HG03342 (cell line): Measurements from ENCODE around the gene ABCG4.
"Not testable (repeated sequence)": the region's sequence is repeated elsewhere in the genome, so short reads cannot be mapped to it uniquely, and the experiment has no call there.

Experiments used
- ATAC-seq: cut with Tn5 transposase; IDR thresholded peaks from one replicate; pipeline ENCODE4 v1.9.1; 2021; ENCODE audit warnings: mild to moderate bottlenecking, moderate library complexity; ENCODE audit not compliant: unreplicated experiment

ABCG4 gene

GRCh38 chr11:119152604-119153003, 3.8 kb downstream of the ABCG4 start:
- no peak for ATAC-seq

DNA sequence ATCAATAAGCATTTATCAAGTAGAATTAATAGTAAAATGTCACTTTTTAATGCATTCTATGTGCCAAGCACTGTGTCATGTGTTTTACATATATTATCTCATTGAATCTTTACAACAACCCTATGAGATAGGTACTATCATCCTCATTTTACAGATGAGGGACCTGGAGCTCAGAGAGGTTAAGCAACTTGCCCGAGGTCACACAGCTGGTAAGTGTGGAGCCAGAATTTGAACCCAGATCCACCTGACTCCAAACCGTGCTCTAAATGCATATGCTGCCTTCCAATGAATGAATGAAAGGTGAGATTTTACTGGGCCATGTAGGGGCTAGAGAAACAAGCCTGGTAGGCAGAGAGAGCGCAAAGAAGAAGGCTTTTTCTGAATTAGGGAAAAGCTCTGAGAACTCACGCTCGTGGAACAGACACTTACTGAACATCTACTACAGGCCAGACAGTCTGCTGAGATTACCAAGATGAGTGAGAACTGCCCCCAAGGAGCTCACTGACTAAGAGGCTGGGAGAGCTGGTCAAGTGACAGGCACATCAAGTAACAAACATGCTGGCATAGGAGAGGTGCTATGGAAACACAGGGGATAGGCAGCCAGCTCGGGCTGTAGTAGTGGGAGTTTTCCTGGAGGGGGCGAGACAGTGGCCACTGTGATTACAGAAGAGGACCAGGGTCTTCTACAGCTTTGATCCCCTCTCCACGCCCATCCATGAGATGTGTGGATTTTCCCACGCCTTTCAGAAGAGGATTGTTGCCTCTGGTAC, 4.4 kb downstream of the ABCG4 start:
- no peak for ATAC-seq

DNA sequence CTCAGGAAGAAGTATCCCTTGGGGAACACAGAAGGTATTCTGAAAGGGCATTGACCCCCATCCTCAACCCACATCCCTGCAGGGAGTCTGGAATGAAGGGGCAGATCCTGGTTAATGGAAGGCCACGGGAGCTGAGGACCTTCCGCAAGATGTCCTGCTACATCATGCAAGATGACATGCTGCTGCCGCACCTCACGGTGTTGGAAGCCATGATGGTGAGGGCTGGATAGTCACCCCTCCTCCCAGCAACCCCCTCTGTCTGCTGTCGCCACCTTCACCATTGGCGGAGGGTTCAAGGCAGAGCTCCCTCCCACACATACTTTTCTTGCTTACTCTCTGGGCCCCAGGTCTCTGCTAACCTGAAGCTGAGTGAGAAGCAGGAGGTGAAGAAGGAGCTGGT, 5.3 kb downstream of the ABCG4 start:
- no peak for ATAC-seq

GRCh38 chr11:119155733-119156492, 7.1 kb downstream of the ABCG4 start:
- no peak for ATAC-seq

- no peak for ATAC-seq
These were observed 7.6 kb downstream of the ABCG4 start for GRCh38 chr11:119156496-119156895.

- no peak for ATAC-seq
These were observed 8.2 kb downstream of the ABCG4 start for GRCh38 chr11:119157063-119157462.

DNA sequence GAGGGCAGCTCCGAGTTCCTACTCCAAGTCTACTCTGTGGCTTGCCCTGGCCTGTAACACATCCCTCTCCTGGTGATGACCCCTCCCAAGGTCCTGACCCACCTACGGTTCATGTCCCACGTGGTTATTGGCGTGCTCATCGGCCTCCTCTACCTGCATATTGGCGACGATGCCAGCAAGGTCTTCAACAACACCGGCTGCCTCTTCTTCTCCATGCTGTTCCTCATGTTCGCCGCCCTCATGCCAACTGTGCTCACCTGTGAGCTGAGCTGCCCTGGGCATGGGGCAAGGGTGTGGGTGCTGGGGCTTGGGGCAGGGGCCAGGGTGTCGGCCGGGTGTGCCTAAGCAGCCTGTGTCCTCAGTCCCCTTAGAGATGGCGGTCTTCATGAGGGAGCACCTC, 9.6 kb downstream of the ABCG4 start:
- ATAC-seq: no peak

- no peak for ATAC-seq
These were observed 11.3 kb downstream of the ABCG4 start for GRCh38 chr11:119160151-119160550.

DNA sequence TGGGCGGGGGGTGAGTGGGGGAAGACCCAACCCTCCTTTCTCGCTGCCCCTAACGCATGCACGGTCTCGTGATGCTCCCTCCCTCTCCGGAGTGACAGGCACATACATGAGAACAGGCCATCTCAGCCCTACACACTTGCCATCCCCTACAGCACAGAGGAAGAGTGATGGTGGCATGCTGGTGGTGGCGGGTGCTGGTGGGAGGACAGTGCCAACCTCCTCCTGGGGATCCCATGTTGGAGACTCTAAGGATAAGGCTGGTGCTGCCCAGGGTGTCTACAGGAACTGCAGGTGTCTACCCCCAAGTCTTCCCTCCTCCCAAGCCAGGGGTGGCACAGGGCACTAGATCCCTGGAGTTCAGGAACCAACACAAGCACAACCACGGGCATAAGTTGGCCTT, 13.0 kb downstream of the ABCG4 start:
- ATAC-seq: no peak

DNA sequence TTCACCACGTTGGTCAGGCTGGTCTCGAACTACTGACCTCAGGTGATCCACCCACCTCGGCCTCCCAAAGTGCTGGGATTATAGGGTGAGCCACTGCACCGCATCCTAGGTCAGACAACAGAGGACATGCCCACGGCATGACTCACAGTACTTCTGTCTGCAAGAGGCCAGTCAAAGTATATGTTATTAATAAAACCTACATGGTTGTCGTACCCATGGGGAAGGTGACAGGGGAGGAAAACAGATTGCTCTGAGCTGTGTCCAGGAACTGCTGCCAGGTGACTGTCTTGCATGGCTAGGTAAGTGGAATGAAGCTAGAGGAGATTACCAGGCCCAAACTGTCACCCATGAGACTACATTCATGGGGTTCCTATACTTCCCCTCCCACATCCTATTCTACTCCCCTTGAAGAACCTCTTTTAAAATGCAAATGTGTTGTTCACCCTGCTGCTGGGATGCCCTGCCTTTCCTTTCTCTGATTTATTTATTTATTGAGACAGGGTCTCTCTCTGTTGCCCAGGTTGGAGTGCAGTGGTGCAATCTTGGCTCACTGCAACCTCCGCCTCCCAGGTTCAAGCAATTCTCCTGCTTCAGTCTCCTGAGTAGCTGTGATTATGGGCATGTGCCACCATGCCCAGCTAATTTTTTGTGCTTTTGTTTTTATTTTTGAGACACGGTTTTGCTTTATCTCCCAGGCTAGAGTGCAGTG, 17.7 kb downstream of the ABCG4 start:
- no peak for ATAC-seq

GRCh38 chr11:119167077-119167458, 18.2 kb downstream of the ABCG4 start:
- not testable (repeated sequence) for ATAC-seq

GRCh38 chr11:119167933-119168332, 19.1 kb downstream of the ABCG4 start:
- no peak for ATAC-seq

DNA sequence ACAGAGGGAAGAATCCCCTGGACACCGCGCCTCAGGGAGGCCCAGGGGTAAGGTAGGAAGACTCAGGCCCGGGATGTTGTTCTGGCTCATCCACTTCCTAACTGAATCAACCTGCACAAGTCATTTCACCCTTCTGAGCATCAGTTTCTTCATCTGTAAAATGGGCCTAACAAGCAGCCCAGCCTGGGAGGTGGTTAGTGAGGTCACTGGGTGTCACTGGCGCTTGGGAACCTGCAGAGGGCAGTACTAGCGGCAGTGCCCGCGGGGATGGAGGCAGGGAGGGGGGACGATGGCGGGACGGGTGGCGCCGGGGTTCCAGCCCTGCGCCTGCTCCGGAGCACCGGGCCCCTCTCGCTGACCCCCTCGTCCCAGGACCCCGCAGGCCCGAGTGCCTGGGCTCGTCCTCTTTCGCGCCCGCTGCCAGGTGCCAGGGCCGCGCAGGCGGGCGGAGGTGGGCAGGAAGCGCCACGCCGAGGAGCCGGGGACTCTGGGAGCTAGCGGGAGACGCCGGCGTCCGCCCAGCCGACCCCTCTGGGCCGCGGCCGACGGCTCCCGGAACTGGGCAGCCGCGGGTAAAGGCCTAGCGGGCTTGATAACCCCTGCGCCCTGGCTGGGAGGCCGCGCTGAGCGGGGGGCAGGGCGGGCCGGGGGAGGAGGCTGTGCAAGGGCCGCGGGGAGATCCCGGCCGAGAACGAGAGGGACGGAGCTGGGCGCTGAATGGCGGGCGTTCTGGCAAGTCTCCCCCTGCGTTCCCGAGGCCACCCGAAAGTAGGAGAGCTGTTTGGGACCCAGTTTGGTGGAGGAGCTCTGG, 19.8 kb downstream of the ABCG4 start, which contains the start of gene NLRX1:
Gene NLRX1 (plus strand): TSS at position 255 of the 811 bp plus-strand sequence. CDS start 2,679 bp downstream, outside the sequence.
- peak; percentile 88 for ATAC-seq

DNA sequence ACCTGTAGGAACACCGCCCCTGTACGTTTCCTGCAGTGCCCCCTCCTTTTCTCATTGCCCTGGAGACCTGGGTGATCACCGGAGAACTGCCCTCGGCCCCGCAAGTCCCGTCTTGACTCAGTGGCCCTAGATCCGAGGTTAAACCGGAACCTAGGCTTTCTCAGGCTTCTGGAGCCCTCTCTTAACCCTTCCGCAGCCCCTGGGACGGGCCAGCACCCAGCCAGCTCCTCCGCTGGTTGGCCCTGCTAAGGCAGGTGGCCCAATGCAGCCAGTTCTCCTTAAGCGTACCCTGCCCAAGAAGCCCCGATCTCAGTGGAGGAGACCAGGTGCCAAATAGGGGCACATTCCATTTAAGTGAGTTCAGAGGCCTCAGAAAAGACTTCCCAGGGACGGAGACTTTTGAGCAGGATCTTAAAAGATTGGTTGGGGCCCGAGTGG, 20.4 kb downstream of the ABCG4 start:
- ATAC-seq: peak; percentile 23

- ATAC-seq: no peak
These were observed 23.7 kb downstream of the ABCG4 start for GRCh38 chr11:119172513-119172912.

GRCh38 chr11:119173453-119173852, 24.6 kb downstream of the ABCG4 start:
- ATAC-seq: no peak

- no peak for ATAC-seq
These were observed 26.7 kb downstream of the ABCG4 start for GRCh38 chr11:119175493-119176077.

DNA sequence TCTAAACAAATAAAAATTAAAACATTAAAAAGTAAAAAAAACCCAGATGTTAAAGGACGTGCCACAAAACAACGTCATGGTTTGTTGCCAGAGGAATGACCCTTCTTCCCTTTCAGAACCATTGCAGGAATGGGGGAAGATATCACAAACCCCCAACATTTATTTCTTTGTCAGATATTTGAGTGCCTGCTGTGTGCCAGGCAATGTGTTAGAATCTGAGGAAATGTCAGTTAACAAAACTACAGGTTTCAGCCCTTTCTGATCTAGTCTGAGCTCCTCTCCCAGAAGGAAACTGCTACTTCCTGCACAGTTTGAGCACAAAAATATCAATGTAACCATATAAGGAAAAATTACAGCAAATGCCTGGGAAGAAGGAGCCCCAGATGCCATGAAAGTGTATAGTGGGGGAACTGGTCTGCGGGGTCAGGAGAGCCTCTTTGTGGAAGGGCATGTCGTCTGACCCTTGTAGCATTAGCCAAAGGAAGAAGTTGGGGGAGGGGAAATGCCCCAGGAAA, 29.4 kb downstream of the ABCG4 start:
- no peak for ATAC-seq

GRCh38 chr11:119179342-119179741, 30.5 kb downstream of the ABCG4 start:
- no peak for ATAC-seq

GRCh38 chr11:119179983-119180382, 31.1 kb downstream of the ABCG4 start:
- ATAC-seq: no peak
